GM19025 (cell line): ENCODE results near the gene SHE.
"Not testable (repeated sequence)": the region's sequence is repeated elsewhere in the genome, so short reads cannot be mapped to it uniquely, and the experiment has no call there.

Source experiments
- ATAC-seq: cut with Tn5 transposase; IDR thresholded peaks from one replicate; pipeline ENCODE4 v1.9.1; 2021; ENCODE audit warnings: mild to moderate bottlenecking, low read depth, moderate library complexity; ENCODE audit not compliant: unreplicated experiment

Gene SHE

DNA sequence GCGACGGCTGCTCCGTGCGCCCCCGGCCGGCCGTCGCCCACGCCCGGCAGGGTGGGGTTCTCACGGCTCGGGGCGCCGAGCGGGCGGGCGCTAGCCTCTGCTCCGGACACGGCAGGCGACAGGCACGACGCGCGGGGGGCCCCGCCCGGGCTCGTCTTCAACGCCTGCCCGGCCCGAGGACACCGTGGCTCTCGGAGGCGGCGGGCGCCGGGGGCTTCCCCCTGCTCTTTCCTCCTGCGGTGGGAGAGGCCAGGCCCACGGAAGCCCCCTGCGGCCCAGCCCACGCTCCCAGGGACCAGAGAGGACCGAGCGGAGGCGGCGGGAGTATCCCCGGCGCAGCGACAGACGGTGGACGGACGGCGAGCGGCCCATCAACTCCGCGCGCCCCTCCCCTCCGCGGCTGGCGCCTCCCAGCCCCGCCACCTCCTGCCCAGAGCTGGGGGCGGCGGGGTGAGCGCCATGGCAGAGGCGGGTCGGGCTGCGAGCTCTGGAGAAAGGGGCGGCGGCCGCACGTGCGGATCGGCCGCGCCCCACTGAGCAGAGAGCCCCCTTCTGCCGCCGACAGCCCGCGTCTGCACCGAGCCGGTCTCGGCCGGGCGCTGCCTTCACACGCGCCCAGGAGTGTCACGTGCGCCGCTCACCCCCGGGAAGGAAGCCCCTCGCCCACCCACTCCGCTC lies at the start of gene SHE, which contains the start of gene TDRD10:
TSS of gene SHE (minus strand) at position 347 of the 678 bp plus-strand sequence. CDS start 386 bp downstream, outside the sequence.
TSS of gene TDRD10 (plus strand) at position 154 of the 678 bp plus-strand sequence. CDS start 4,685 bp downstream, outside the sequence.
- no peak for ATAC-seq

DNA sequence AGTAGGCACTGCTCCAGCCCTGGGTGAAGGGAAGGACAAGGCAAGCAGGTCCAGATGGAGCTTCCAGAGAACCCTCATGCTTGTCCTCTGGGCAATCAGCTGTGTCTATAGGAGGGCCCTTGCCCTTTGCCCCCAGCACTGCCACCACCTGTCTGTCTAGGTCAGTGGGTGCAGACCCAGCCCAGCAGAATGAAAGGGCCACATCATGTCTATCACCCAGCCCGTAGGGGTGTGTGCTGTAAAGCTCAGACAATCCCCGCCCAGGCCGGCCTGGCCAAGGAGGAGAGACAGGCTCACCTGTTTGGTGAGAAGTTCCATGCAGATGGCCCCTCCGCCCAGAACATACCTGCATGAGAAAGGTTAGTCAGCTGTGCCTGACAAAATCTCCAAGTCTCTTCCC lies 49.3 kb upstream of the SHE start:
- no peak for ATAC-seq

DNA sequence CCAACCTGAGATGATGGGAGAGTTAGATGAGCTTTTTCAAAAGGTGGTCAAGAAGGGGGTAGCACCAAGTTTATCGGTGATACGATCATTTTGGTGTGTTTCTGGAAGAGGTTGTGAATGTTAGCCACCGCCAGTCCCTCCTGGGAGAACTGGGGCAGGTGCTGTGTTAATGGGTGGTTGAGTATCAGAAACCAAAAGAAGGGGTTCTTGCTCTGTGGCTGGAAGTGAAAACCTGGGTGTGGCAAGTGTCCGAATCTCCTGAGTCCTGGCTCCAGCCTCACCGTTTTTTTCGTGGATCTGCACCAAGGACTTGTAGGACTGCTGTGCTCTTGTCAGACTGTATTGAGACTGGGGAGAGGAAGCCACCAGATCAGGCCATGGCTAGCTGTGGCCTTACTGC lies 48.4 kb upstream of the SHE start:
- ATAC-seq, result no peak

DNA sequence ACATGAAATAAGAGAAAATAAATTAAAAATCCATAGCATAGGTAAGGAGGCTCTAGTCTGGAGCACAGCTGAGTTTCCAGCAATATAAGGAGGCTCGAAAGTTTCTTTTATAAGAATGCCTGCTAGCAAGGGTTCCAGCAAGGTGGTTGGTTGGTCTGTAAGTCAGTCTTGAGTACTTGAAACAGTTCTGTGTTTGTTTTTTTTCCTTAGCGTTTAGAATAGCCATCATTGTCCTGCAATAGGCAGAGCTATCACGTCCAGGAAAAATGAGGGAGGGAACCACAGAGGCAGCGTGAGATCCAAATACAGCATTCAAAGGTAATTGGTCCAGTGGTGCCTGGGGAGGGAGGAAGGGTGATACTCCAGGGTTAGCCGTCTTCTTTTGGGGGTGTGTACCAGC lies 47.9 kb upstream of the SHE start:
- no peak for ATAC-seq

DNA sequence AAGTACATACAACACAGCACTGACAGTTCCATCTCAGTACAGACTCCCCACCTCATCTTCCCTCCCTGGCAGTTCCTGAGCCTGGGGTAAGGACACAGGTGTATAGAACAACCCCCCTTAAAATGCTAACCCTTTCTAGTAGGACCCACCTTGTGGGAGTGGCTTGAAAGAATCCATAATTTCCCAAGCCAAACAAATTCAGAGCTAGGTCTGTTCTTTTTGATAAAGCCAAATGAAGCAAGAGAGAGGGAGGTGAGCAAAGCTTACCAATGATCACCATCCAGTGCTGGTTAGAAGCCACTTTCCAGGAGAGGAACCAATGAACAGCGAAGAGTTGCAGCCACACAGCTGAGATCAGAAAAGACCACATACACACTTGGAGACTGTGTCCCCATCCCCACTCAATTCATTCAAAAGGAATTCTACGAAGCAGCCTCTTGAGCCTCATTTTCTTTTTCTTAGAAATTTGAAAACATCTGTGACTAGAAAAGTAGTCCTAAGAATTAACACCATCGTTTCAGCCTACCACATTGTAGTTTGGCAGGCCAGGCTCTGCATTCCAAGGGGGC lies 47.1 kb upstream of the SHE start:
- ATAC-seq, result no peak

GRCh38 chr1:154548028-154548427 lies 45.8 kb upstream of the SHE start:
- no peak for ATAC-seq

- no peak for ATAC-seq
These were observed 45.0 kb upstream of the SHE start for GRCh38 chr1:154547105-154547732.

DNA sequence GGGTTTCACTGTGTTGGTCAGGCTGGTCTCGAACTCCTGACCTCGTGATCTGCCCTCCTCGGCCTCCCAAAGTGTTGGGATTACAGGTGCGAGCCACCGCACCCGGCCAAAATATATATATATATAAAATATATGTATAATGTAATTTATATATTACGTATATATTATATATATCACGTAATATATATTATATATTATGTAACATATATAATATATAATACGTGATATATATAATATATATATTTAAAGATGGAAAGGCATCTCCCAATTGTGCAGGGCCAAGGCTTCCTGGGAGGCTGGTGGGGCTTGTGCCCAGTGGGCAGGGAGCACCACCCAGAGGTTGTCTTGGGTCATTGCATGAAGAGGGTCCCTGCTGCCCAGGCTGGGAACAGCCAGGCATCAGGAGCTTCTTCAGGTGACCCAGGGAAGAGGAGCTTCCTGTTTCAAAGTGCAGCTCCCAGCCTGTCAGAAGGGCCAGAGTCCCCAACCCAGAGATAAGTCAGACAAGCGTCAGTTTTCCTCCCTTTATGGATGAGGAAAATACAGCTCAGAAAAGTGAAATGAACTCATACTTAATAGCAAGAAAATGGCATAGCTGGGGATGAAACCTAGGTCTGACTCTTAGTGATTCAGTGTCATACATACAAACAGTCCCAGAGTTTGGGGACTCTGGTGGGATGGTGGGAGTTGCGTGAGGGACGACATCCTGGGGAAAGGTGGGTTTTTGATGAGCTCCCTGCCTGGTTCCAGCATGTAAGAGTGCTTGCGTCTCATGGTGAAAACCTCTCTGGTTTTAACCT lies 44.3 kb upstream of the SHE start:
- no peak for ATAC-seq

- ATAC-seq, result no peak
These were observed 39.0 kb upstream of the SHE start for GRCh38 chr1:154541231-154541630.

DNA sequence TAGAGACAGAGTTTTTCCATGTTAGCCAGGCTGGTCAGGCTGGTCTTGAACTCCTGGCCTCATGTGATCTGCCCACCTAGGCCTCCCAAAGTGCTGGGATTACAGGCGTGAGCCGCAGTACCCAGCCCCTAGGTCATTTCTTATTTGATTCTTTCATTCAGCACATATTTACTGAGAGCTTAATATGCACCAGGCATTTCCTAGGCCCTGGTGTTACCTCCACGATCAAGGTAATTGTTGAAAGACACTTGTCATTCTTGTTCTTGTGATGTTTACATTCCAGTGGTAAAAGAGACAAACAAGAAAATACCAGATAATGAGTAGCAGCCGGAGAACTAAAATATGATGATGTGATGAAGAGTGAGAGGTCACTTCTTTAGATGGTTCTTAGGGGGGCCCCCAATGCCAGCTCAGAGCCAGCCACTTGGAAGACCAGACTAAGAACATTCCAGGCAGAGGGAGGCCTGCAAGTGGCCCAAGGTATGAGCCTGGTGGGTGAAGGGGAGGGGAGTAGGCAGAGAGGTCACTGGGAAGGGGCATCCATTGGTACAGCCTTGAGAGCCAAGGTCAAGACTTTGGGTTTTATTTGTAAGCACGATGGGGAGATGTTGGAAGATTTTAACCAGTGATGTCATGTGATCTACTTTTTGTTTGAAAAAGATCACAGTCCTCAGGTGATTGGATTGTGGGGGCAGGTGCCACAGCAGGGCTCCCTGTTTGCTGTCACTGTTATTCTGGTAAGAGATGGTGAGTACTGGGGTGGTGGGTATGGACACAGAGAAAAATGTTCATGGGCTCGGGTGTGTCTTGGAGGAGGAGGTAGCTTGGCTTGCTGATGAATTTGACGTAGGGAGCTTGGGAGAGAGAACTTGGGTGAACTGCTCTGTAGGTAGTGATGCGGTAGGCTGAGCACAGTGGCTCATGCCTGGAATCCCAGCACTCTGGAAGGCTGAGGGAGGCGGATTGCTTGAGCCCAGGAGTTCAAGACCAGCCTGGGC lies 37.6 kb upstream of the SHE start:
- ATAC-seq, result no peak

DNA sequence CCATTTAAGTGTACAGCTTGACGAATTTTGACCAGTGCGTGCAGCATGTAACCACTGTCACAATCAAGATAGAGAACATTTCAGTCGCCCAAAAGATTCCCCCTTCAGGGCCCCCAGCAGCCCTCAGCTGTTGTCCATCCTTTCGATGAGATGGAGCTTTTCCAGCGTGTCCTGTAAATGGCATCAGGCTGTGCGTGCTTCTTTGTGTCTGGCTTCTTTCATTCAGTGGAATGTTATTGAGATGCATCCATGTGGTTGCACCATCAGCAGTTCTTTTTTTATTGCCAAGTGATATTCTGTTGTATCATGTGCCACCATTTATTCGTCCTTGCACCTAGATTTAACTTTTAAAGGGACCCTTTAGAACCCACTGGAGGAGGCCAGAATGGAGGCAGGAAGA lies 34.4 kb upstream of the SHE start:
- ATAC-seq, result no peak

- no peak for ATAC-seq
These were observed 32.0 kb upstream of the SHE start for GRCh38 chr1:154533952-154534844.

GRCh38 chr1:154531950-154532349 lies 29.7 kb upstream of the SHE start:
- not testable (repeated sequence) for ATAC-seq

GRCh38 chr1:154529308-154529707 lies 27.1 kb upstream of the SHE start:
- ATAC-seq, result no peak

DNA sequence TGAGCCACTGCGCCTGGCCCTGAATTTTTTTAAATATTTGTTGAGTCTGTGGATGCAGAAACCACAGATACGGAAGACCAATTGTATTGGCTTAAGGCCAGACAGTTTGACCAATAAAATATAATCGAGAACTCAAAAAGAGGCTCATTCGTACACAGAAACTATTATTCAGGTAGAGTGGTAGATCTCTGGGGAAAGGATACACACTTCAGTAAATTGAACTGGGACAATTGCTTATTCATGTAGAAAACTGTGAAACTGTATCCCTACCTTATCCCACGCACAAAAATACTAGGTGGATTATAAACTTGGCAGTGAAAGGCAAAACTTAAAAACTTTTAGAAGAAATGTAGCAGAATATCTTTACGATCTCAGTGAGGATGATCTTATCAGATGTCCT lies 25.0 kb upstream of the SHE start:
- ATAC-seq, result no peak

DNA sequence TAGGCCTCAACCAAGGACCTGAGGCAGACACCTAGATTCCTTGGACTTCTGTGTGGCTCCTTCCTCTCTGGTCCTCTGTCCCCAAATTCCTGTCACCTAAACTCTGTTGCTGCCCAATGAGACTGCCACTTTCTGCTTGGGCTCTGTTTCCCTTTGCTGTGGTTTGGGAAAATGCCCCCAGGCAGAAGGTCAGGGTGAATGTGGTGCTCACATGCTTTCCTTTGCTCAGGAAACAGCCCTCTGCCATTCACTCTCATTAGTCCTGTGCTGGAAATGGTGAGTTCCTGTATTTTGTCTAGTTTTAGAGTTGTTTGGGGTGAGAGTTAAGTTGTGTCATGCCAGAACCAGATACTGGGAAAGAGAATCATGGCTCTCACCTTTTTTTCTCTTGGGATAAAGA lies 22.7 kb upstream of the SHE start:
- ATAC-seq, result no peak

GRCh38 chr1:154521695-154522094 lies 19.5 kb upstream of the SHE start:
- no peak for ATAC-seq

DNA sequence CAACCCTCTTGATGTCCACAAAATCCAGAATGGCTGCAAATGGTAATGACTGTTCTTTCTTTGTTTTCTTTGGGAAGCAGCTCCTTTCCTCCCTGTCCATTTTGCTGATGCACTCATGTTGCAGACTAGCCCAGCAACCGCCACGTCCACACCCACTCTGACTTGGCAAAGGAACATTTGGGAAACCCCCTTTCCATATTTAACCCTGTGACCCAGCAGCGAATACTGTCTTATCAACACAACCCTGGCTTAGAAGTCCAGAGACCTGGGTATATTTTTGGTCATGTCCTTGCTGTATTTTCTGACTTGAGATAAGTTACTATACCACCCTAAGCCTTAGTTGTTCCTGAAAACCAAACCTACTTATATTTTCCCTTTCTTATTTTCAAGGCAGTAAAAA lies 18.1 kb upstream of the SHE start:
- ATAC-seq, result no peak

DNA sequence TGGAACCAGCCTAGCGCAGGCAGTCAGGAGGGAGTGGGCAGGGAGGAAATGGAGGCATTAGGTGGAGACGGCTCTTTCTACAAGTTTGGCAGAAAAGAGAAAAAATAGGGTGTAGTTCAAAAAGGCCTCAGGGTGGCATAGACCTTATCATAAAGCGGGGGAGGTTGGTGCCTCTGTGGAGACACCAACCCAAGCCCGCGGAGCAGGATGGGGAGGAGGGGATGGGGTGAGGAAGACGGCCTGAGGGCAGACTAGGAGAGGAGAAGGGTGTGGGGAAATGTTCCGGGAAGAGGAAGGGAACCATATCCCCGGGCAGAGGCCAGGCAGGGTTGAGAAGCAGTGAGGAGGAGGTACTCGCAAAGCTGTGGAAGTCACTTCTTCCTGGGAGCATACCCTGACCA lies 17.4 kb upstream of the SHE start:
- no peak for ATAC-seq
